Suprapubic skin (tissue), 4 donors: Measurements from ENCODE around the gene KCNH4. TPM values are rescaled to one million over a fixed set of nuclear protein-coding genes. Genes with fewer than 3 reads are reported as not detected.

Experiments used
- DNase-seq, 2 donors: peaks; one replicate each; pipeline ENCODE4 v3.0.0-alpha.2; 2019; ENCODE audit warnings: low spot score in 2 of 2
- H3K27ac ChIP-seq: fragments of 200-600 bp; sonication (generic); one replicate; pipeline ENCODE4 v1.5.1; 2019
- H3K27me3 ChIP-seq: fragments of 200-600 bp; sonication (generic); one replicate; pipeline ENCODE4 v1.5.1; 2019
- H3K36me3 ChIP-seq: fragments of 200-600 bp; sonication (generic); one replicate; pipeline ENCODE4 v1.5.1; 2019
- H3K4me1 ChIP-seq: fragments of 200-600 bp; sonication (generic); one replicate; pipeline ENCODE4 v1.5.1; 2019
- H3K4me3 ChIP-seq: fragments of 200-600 bp; sonication (generic); one replicate; pipeline ENCODE4 v1.5.1; 2019; ENCODE audit warnings: mild to moderate bottlenecking
- H3K9me3 ChIP-seq: fragments of 200-600 bp; sonication (generic); one replicate; pipeline ENCODE4 v1.5.1; 2019
- EP300 ChIP-seq: sonication (generic); formaldehyde crosslinking; IDR thresholded peaks from one replicate; pipeline ENCODE4 v1.6.1; 2017; ENCODE audit warnings: antibody characterized with exemption
- POLR2A ChIP-seq, 2 donors: fragments of 450-650 bp; IDR thresholded peaks; one replicate each; pipeline ENCODE4 v1.6.1; 2017; ENCODE audit warnings: antibody characterized with exemption in 2 of 2, mild to moderate bottlenecking in 2 of 2, moderate library complexity in 2 of 2
- POLR2AphosphoS5 ChIP-seq, 3 donors: sonication (generic); formaldehyde crosslinking; IDR thresholded peaks; one replicate each; pipeline ENCODE4 v1.6.1; 2017; ENCODE audit warnings: antibody characterized with exemption in 3 of 3
- WGBS: methylation state at CpG from one replicate; pipeline ENCODE4 v1.1.5; 2018; 5-methylcytosine and 5-hydroxymethylcytosine counted together
- total RNA-seq, 4 donors: library from RNA; depleted of rRNA; stranded (reverse); fragments of >200 nt; gene quantifications; one replicate each; pipeline ENCODE4 v1.1.0, GENCODE V29; 2016
- TF ChIP-seq, protein P1 (sequence below), 2 donors: fragments of 200-600 bp in 1 of 2; fragments of 450-650 bp in 1 of 2; sonication (generic) in 1 of 2; IDR thresholded peaks; one replicate each; pipeline ENCODE4 v1.5.1; 2016 to 2019; ENCODE audit warnings: antibody characterized with exemption in 2 of 2, mild to moderate bottlenecking in 1 of 2, moderate library complexity in 1 of 2

The KCNH4 gene
- total RNA-seq, 4 donors from 2014 or later, result not detected

DNA sequence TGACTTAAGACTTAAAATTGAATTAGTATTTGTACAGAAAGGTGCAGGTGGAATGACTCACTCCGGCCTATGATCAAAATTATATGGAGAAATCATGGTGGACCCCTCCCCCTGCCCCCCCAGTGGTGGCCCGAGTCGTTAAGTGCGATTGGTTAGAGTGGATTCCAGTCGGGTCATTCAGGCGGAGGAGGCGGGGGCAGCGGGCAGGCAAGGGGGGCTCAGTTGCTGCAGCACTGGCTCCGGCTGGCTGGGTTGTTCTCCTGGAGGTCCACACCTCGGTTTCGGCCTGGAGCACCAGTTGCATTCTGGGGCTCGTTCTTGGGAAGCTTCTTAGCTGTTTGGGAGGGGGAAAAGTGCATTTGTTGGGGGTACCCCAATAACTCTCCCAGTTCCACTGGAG, 55.4 kb downstream of the KCNH4 start:
- H3K27me3 ChIP-seq, result no peaks in the 10 kb centered on the region
- no peak overlapping the region for H3K27ac ChIP-seq
- peaks cover 31% of the 10 kb centered on the region for H3K4me1 ChIP-seq
- peaks cover 60% of the 10 kb centered on the region for H3K36me3 ChIP-seq
- no peak overlapping the region for H3K4me3 ChIP-seq
- H3K9me3 ChIP-seq, result no peaks in the 10 kb centered on the region
- no peak for DNase-seq
- no peak for TF ChIP-seq POLR2A (IDR thresholded peaks at IDR 0.05)
- no peak for TF ChIP-seq EP300
- no peak for TF ChIP-seq POLR2AphosphoS5 (IDR thresholded peaks at IDR 0.05)
- TF ChIP-seq, protein P1, sequence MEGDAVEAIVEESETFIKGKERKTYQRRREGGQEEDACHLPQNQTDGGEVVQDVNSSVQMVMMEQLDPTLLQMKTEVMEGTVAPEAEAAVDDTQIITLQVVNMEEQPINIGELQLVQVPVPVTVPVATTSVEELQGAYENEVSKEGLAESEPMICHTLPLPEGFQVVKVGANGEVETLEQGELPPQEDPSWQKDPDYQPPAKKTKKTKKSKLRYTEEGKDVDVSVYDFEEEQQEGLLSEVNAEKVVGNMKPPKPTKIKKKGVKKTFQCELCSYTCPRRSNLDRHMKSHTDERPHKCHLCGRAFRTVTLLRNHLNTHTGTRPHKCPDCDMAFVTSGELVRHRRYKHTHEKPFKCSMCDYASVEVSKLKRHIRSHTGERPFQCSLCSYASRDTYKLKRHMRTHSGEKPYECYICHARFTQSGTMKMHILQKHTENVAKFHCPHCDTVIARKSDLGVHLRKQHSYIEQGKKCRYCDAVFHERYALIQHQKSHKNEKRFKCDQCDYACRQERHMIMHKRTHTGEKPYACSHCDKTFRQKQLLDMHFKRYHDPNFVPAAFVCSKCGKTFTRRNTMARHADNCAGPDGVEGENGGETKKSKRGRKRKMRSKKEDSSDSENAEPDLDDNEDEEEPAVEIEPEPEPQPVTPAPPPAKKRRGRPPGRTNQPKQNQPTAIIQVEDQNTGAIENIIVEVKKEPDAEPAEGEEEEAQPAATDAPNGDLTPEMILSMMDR (IDR thresholded peaks at IDR 0.05), result no peak
- WGBS, result 71% methylated on average over 6 of the region's 12 CpGs

DNA sequence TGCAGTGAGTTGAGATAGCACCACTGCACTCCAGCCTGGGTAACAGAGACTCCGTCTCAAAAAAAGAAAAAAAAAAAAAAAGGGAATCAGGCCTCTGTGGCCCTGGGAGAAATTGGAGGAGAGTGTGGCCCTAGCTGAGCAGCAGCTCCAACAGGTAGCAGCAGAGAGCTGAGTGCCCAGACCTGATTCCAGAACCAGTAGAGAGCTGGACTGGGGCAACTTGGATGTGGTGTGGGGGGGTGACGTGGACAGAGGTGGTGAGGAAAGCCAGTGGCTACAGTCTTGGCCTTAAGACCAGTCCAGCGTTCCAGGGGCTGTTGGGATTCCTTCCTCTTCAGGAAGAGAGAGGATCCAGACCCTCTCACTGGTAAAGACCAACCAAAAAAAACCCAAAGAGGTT, 56.7 kb downstream of the KCNH4 start:
- WGBS, result 86% methylated on average over 3 of the region's 3 CpGs
- H3K4me3 ChIP-seq, result no peak overlapping the region
- peaks cover 48% of the 10 kb centered on the region for H3K36me3 ChIP-seq
- H3K4me1 ChIP-seq, result peaks cover 35% of the 10 kb centered on the region
- H3K9me3 ChIP-seq, result no peaks in the 10 kb centered on the region
- DNase-seq, result no peak
- no peaks in the 10 kb centered on the region for H3K27me3 ChIP-seq
- no peak overlapping the region for H3K27ac ChIP-seq
- TF ChIP-seq, protein P1 (IDR thresholded peaks at IDR 0.05), result no peak
- TF ChIP-seq POLR2A (IDR thresholded peaks at IDR 0.05) (no peak), EP300 (no peak), POLR2AphosphoS5 (IDR thresholded peaks at IDR 0.05) (no peak)

DNA sequence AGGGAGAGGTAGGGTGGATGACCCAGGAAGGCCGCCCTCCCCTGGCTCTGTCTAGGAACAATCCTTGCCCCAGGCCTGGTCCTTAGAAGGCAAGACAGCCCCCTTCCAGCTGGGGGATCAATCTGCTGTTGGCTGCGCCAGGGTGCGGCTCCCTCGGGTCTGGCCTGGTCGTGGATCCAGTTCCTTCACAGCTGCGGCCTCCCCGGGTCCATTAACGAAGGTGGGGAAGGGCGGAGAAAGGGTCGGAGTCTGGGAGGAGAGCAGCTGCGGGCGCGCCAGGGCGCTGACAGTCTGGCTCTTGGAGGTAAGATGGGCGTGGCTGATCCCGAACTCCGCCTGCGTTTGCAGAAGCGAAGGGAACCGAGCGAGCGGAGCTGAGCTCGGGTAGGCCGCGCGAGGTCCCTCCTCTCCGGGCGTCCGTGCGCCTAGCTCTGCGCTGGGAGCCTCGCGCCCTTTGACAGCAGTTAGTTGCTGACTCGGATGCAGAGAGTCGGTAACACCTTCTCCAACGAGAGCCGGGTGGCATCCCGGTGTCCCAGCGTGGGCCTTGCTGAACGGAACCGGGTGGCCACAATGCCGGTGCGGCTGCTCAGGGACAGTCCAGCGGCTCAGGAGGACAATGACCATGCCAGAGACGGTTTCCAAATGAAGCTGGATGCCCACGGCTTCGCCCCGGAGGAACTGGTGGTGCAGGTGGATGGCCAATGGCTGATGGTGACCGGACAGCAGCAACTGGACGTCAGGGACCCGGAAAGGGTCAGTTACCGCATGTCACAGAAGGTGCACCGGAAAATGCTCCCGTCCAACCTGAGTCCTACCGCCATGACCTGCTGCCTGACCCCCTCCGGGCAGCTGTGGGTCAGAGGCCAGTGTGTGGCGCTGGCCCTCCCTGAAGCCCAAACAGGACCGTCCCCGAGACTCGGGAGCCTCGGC, 58.3 kb downstream of the KCNH4 start, which contains the start of gene HSPB9:
TSS of gene HSPB9 (plus strand) at position 434 of the 933 bp plus-strand sequence. CDS start at position 481, 47 bp downstream.
- Histone ChIP-seq H3K36me3 (peaks cover 32% of the 10 kb centered on the region), H3K4me3 (peak within 1 kb of the TSS; percentile 25), H3K27ac (no peak within 1 kb of the TSS), H3K9me3 (no peaks in the 10 kb centered on the region), H3K27me3 (no peaks in the 10 kb centered on the region), H3K4me1 (peaks cover 38% of the 10 kb centered on the region)
- 54% methylated on average over 25 of the region's 61 CpGs for WGBS
- DNase-seq, result no peak
- TF ChIP-seq POLR2AphosphoS5 (IDR thresholded peaks at IDR 0.05) (no peak), EP300 (no peak), POLR2A (IDR thresholded peaks at IDR 0.05) (no peak)
- TF ChIP-seq, protein P1 (IDR thresholded peaks at IDR 0.05), result no peak

DNA sequence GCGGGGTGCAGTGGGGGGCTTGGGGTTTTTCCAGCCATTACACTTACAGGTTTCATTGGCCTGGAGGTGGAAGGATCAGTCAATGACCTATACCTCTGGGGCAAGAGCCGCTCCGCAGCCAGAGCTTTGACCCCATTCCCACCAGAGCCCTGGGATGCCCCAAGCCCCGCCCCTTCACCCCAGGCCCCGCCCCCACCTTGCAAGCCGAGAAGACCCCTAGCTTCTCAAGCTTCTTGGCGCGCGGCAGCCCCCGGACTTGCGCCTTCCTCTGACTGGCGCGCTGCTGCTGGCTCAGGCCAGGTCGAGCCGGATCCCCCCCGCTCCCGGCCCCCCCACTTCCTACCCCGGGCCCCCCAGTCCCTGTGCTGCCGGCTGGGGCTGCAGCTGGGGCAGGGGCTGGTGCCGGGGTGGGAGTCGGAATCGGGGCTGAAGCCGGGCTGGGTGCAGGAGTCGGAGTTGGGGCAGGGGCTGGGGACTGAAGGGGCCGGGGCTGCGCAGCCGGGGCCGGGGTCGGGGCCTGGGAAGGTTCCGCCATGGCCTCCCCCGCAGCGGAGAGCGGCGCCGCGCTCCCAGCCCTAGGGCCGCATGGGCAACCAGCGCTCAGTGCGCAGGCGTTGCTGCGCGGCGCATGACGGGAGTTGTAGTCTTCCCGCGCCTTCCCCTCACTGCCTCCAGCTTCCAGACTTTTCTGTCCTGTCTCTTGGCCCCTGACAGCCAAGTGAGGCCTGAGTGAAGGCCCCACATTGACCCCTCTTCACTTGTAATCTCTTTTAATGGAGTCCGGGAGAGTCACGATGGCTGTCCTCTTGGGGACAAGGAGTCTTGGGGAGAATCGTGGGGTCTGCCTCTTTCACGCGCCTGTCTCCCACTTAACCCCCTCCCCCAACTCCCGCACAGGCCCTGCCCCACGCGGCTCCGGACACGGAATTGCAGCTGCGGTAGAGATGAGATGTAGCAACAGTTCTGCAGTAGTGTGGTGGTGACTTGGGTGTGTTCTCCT, 59.9 kb downstream of the KCNH4 start, which contains the start of gene KAT2A:
TSS of gene KAT2A (minus strand) at position 598 of the 1,000 bp plus-strand sequence. CDS start at position 535, 63 bp downstream.
- DNase-seq, result no peak
- no peaks in the 10 kb centered on the region for H3K27me3 ChIP-seq
- H3K4me3 ChIP-seq, result peak within 1 kb of the TSS; percentile 77
- H3K27ac ChIP-seq, result no peak within 1 kb of the TSS
- H3K36me3 ChIP-seq, result peaks cover 20% of the 10 kb centered on the region
- WGBS, result 10% methylated on average over 24 of the region's 57 CpGs
- no peaks in the 10 kb centered on the region for H3K9me3 ChIP-seq
- TF ChIP-seq EP300 (no peak), POLR2AphosphoS5 (IDR thresholded peaks at IDR 0.05) (no peak)
- TF ChIP-seq, protein P1 (IDR thresholded peaks at IDR 0.05), result no peak
- peaks cover 45% of the 10 kb centered on the region for H3K4me1 ChIP-seq
